Liver (tissue), 9 donors: ENCODE measurements around the gene USP5. TPM values are rescaled to one million over a fixed set of nuclear protein-coding genes. Genes with fewer than 3 reads are reported as not detected.
"Not testable (repeated sequence)": the region's sequence is repeated elsewhere in the genome, so short reads cannot be mapped to it uniquely, and the experiment has no call there.

Experiments
- DNase-seq: peaks from one replicate; pipeline ENCODE4 v3.0.0-alpha.2; 2017; ENCODE audit warnings: low spot score
- H3K27ac ChIP-seq, 2 donors: one replicate each; pipeline ENCODE4 v1.7.0; 2013; ENCODE audit warnings: inconsistent platforms in 2 of 2, low read length in 2 of 2, control low read depth in 1 of 2, low read depth in 1 of 2, mild to moderate bottlenecking in 1 of 2
- H3K27me3 ChIP-seq, 4 donors: one replicate each; pipeline versions ENCODE4 v1.6.1 to v1.7.0; 2013; ENCODE audit warnings: low read length in 3 of 4, inconsistent platforms in 1 of 4, mild to moderate bottlenecking in 1 of 4, moderate library complexity in 1 of 4; ENCODE audit not compliant: control insufficient read depth in 4 of 4, insufficient read depth in 4 of 4
- H3K36me3 ChIP-seq, 4 donors: one replicate each; pipeline versions ENCODE4 v1.6.1 to v1.7.0; 2013; ENCODE audit warnings: low read length in 3 of 4, mild to moderate bottlenecking in 3 of 4, low read depth in 1 of 4, moderate library complexity in 1 of 4; ENCODE audit not compliant: control insufficient read depth in 4 of 4, insufficient read depth in 3 of 4
- H3K4me1 ChIP-seq, 4 donors: one replicate each; pipeline versions ENCODE4 v1.6.1 to v1.7.0; 2013; ENCODE audit warnings: low read length in 3 of 4, mild to moderate bottlenecking in 3 of 4, moderate library complexity in 1 of 4; ENCODE audit not compliant: control insufficient read depth in 4 of 4, insufficient read depth in 4 of 4
- H3K4me3 ChIP-seq, 3 donors: one replicate each; pipeline versions ENCODE4 v1.6.1 to v1.7.0; 2013; ENCODE audit warnings: low read length in 3 of 3, control low read depth in 1 of 3, low read depth in 1 of 3, mild to moderate bottlenecking in 1 of 3
- H3K9ac ChIP-seq, 2 donors: one replicate each; pipeline ENCODE4 v1.7.0; 2013; ENCODE audit warnings: low read length in 2 of 2, mild to moderate bottlenecking in 2 of 2, moderate library complexity in 2 of 2, control low read depth in 1 of 2, low read depth in 1 of 2
- H3K9me3 ChIP-seq, 4 donors: one replicate each; pipeline versions ENCODE4 v1.6.1 to v1.7.0; 2013; ENCODE audit warnings: low read length in 3 of 4; ENCODE audit not compliant: control insufficient read depth in 4 of 4
- EGR1 ChIP-seq, 2 donors: IDR thresholded peaks; 2 replicates each; pipeline ENCODE4 v1.6.1; 2016 to 2018; ENCODE audit warnings: antibody characterized with exemption in 2 of 2, low read depth in 2 of 2
- FOXA1 ChIP-seq: IDR thresholded peaks from 2 replicates; pipeline ENCODE4 v1.6.1; 2016; ENCODE audit warnings: antibody characterized with exemption
- FOXA2 ChIP-seq: IDR thresholded peaks from 2 replicates; pipeline ENCODE4 v1.6.1; 2016; ENCODE audit warnings: antibody characterized with exemption
- GABPA ChIP-seq, 2 donors: IDR thresholded peaks in 1 of 2; conservative IDR thresholded peaks in 1 of 2; 2 replicates each; pipeline ENCODE4 v1.6.1; 2016; ENCODE audit warnings: antibody characterized with exemption in 2 of 2, mild to moderate bottlenecking in 1 of 2, moderate library complexity in 1 of 2
- HNF4A ChIP-seq, 2 donors: conservative IDR thresholded peaks; 2 replicates each; pipeline ENCODE4 v1.6.1; 2016; ENCODE audit warnings: antibody characterized with exemption in 2 of 2, mild to moderate bottlenecking in 2 of 2
- HNF4G ChIP-seq: IDR thresholded peaks from 2 replicates; pipeline ENCODE4 v1.6.1; 2016; ENCODE audit warnings: antibody characterized with exemption
- JUND ChIP-seq, 2 donors: IDR thresholded peaks; 2 replicates each; pipeline ENCODE4 v1.6.1; 2016; ENCODE audit warnings: antibody characterized with exemption in 2 of 2
- NR2F2 ChIP-seq: IDR thresholded peaks from 2 replicates; pipeline ENCODE4 v1.6.1; 2016; ENCODE audit warnings: antibody characterized with exemption
- RAD21 ChIP-seq, 2 donors: IDR thresholded peaks; 2 replicates each; pipeline ENCODE4 v1.6.1; 2016; ENCODE audit warnings: antibody characterized with exemption in 2 of 2, mild to moderate bottlenecking in 2 of 2
- RXRA ChIP-seq, 2 donors: IDR thresholded peaks; 2 replicates each; pipeline ENCODE4 v1.6.1; 2017 to 2018; ENCODE audit warnings: antibody characterized with exemption in 2 of 2, mild to moderate bottlenecking in 1 of 2
- SP1 ChIP-seq: IDR thresholded peaks from 2 replicates; pipeline ENCODE4 v1.6.1; 2018; ENCODE audit warnings: antibody characterized with exemption, mild to moderate bottlenecking
- TAF1 ChIP-seq: conservative IDR thresholded peaks from 2 replicates; pipeline ENCODE4 v1.6.1; 2016; ENCODE audit warnings: antibody characterized with exemption, mild to moderate bottlenecking
- YY1 ChIP-seq: IDR thresholded peaks from 2 replicates; pipeline ENCODE4 v1.6.1; 2016; ENCODE audit warnings: antibody characterized with exemption, mild to moderate bottlenecking
- WGBS: extraction: QIAGEN DNeasy Blood & Tissue Kit; methylation state at CpG from one replicate; pipeline ENCODE4 v1.1.7; 2013; 5-methylcytosine and 5-hydroxymethylcytosine counted together
- polyA plus RNA-seq, 2 donors: library from polyadenylated mRNA; stranded (reverse) in 1 of 2; unstranded in 1 of 2; fragments of 200-250 nt in 1 of 2; fragments of >200 nt in 1 of 2; fragmentation: Nextera tagmentation in 1 of 2; extraction: Ambion mirVana in 1 of 2; gene quantifications; one replicate each; pipeline versions ENCODE4 v1.2.1 to v1.2.3, GENCODE V29; 2013 to 2015
- total RNA-seq, 2 donors: library from RNA; depleted of rRNA; stranded (reverse); fragments of >200 nt; gene quantifications; one replicate each; pipeline ENCODE4 v1.2.3, GENCODE V29; 2014
- TF ChIP-seq, protein P1 (sequence below): IDR thresholded peaks from 2 replicates; pipeline ENCODE4 v1.6.1; 2016; ENCODE audit warnings: antibody characterized with exemption
- TF ChIP-seq, protein P2 (sequence below): IDR thresholded peaks from 2 replicates; pipeline ENCODE4 v1.6.1; 2016; ENCODE audit warnings: antibody characterized with exemption, mild to moderate bottlenecking
- TF ChIP-seq, protein P3 (sequence below): fragments of 150-350 bp; IDR thresholded peaks from 2 replicates; pipeline ENCODE4 v1.5.1; 2017; ENCODE audit warnings: improper control_type of control experiment, low read depth, low read length; ENCODE audit not compliant: missing input control
- TF ChIP-seq, protein P4 (sequence below): IDR thresholded peaks from 2 replicates; pipeline ENCODE4 v1.6.1; 2016; ENCODE audit warnings: antibody characterized with exemption
- donor health status: healthy.
- donor health status: healthy.
- donor health status: healthy.
- donor health status: healthy.
- donor health status: healthy.

The USP5 gene
- total and polyA plus RNA-seq, 4 donors, result 15.2 to 41.0 (median 35.7) TPM

- TF ChIP-seq HNF4G, result no peak
Observed at GRCh38 chr12:6888360-6888759, 36.4 kb downstream of the USP5 start (continued).

DNA sequence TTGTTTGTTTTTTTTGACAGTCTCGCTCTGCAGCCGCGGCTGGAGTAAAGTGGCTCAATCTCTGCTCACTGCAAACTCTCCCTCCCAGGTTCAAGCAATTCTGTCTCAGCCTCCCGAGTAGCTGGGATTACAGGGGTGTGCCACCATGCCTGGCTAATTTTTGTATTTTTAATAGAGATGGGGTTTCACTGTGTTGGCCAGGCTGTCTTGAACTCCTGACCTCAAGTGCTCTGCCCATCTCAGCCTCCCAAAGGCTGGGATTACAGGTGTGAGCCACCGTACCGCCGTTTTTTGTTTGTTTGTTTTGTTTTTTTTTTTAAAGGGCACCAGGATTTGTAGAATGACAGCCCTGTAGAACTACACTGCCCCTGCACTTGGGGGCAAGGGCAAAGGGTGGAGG, 36.8 kb downstream of the USP5 start:
- 34% methylated on average over 7 of the region's 7 CpGs for WGBS
- not testable (repeated sequence) for DNase-seq, H3K27me3 ChIP-seq, H3K9ac ChIP-seq, H3K4me3 ChIP-seq, H3K9me3 ChIP-seq, H3K27ac ChIP-seq, H3K36me3 ChIP-seq
- TF ChIP-seq HNF4A (conservative IDR thresholded peaks at IDR 0.05), result peak in 1 of 2 donors; percentile 17
- peaks cover 2 to 14% (median 8%) of the 10 kb centered on the region in 4 donors for H3K4me1 ChIP-seq

DNA sequence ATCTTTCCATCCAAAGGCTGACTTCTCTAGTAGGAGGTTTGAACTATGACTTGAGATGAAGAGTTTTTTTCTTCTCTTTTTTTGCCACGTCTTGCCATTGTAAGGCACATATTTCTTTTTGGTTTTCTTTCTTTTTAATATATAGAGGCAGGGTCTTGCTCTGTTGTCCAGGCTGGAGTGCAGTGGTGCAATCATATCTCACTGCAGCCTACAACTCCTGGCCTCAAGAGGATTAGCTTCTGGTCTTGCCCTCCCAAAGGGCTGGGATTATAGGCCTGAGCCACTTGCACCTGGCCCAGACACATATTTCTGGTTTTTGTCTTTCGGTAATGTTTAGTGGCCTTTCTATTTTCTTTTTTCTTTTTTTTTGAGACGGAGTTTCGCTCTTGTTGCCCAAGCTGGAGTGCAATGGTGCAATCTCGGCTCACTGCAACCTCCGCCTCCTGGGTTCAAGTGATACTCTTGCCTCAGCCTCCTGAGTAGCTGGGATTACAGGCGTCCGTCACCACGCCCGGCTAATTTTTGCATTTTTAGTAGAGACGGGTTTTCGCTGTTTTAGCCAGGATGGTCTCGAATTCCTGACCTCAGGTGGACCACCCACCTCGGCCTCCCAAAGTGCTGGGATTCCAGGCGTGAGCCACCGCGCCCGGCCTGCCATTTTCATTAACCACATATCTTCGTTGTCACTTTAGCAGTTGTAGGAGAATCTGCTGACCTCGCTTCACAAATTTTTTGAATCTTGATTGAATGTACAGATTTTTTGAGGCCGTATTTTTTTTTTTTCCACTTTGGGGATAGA, 38.0 kb downstream of the USP5 start:
- H3K36me3 ChIP-seq, H3K9me3 ChIP-seq, H3K27me3 ChIP-seq, DNase-seq, H3K4me3 ChIP-seq: not testable (repeated sequence)
- peaks cover 2 to 14% (median 8%) of the 10 kb centered on the region in 4 donors for H3K4me1 ChIP-seq
- H3K9ac ChIP-seq, result peak overlapping the region in 1 of 2 donors; percentile 96
- WGBS, result 96% methylated on average over 21 of the region's 21 CpGs
- peak overlapping the region; percentile 81 to 95 for H3K27ac ChIP-seq

- WGBS, result 2% methylated on average over 68 of the region's 68 CpGs
- Histone ChIP-seq H3K9ac (peak overlapping the region; percentile 85 to 96), H3K4me3 (peak overlapping the region; percentile 43 to 73 (median 68)), H3K9me3 (no peaks in the 10 kb centered on the region), H3K36me3 (no peaks in the 10 kb centered on the region), H3K27me3 (no peaks in the 10 kb centered on the region), H3K27ac (peak overlapping the region; percentile 91 to 95), H3K4me1 (peaks cover 2 to 14% (median 8%) of the 10 kb centered on the region in 4 donors)
- peak; percentile 99 for DNase-seq
- no peak for TF ChIP-seq JUND (IDR thresholded peaks at IDR 0.05)
- TF ChIP-seq, protein P1, sequence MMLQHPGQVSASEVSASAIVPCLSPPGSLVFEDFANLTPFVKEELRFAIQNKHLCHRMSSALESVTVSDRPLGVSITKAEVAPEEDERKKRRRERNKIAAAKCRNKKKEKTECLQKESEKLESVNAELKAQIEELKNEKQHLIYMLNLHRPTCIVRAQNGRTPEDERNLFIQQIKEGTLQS, result no peak
- TF ChIP-seq, protein P2, sequence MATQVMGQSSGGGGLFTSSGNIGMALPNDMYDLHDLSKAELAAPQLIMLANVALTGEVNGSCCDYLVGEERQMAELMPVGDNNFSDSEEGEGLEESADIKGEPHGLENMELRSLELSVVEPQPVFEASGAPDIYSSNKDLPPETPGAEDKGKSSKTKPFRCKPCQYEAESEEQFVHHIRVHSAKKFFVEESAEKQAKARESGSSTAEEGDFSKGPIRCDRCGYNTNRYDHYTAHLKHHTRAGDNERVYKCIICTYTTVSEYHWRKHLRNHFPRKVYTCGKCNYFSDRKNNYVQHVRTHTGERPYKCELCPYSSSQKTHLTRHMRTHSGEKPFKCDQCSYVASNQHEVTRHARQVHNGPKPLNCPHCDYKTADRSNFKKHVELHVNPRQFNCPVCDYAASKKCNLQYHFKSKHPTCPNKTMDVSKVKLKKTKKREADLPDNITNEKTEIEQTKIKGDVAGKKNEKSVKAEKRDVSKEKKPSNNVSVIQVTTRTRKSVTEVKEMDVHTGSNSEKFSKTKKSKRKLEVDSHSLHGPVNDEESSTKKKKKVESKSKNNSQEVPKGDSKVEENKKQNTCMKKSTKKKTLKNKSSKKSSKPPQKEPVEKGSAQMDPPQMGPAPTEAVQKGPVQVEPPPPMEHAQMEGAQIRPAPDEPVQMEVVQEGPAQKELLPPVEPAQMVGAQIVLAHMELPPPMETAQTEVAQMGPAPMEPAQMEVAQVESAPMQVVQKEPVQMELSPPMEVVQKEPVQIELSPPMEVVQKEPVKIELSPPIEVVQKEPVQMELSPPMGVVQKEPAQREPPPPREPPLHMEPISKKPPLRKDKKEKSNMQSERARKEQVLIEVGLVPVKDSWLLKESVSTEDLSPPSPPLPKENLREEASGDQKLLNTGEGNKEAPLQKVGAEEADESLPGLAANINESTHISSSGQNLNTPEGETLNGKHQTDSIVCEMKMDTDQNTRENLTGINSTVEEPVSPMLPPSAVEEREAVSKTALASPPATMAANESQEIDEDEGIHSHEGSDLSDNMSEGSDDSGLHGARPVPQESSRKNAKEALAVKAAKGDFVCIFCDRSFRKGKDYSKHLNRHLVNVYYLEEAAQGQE, result peak; percentile 94
- TF ChIP-seq FOXA1, result peak; percentile 13
- TF ChIP-seq EGR1 (IDR thresholded peaks at IDR 0.05; ENCODE audit: low read depth in 2 of 2), result no peak
- TF ChIP-seq RAD21 (IDR thresholded peaks at IDR 0.05), result peak; percentile 62
- TF ChIP-seq HNF4G, result no peak
- no peak for TF ChIP-seq RXRA (IDR thresholded peaks at IDR 0.05)
- peak; percentile 18 to 22 for TF ChIP-seq GABPA (IDR thresholded peaks at IDR 0.05 in 1 of 2, conservative IDR thresholded peaks at IDR 0.05 in 1 of 2)
- peak in 1 of 2 donors; percentile 47 for TF ChIP-seq HNF4A (conservative IDR thresholded peaks at IDR 0.05)
- TF ChIP-seq FOXA2, result no peak
- TF ChIP-seq SP1, result peak; percentile 53
- TF ChIP-seq, protein P3, sequence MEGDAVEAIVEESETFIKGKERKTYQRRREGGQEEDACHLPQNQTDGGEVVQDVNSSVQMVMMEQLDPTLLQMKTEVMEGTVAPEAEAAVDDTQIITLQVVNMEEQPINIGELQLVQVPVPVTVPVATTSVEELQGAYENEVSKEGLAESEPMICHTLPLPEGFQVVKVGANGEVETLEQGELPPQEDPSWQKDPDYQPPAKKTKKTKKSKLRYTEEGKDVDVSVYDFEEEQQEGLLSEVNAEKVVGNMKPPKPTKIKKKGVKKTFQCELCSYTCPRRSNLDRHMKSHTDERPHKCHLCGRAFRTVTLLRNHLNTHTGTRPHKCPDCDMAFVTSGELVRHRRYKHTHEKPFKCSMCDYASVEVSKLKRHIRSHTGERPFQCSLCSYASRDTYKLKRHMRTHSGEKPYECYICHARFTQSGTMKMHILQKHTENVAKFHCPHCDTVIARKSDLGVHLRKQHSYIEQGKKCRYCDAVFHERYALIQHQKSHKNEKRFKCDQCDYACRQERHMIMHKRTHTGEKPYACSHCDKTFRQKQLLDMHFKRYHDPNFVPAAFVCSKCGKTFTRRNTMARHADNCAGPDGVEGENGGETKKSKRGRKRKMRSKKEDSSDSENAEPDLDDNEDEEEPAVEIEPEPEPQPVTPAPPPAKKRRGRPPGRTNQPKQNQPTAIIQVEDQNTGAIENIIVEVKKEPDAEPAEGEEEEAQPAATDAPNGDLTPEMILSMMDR, result peak; percentile 85
- TF ChIP-seq YY1, result peak; percentile 76
- peak; percentile 82 for TF ChIP-seq TAF1
- TF ChIP-seq, protein P4, sequence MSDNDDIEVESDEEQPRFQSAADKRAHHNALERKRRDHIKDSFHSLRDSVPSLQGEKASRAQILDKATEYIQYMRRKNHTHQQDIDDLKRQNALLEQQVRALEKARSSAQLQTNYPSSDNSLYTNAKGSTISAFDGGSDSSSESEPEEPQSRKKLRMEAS, result no peak
- TF ChIP-seq NR2F2, result no peak
Observed at GRCh38 chr12:6890789-6891645, 39.1 kb downstream of the USP5 start.
